Endodermal cell (in vitro differentiated cells): ENCODE data around the gene C14orf119. TPM values are rescaled to one million over a fixed set of nuclear protein-coding genes. Genes with fewer than 3 reads are reported as not detected.

Experiments
- DNase-seq: peaks from one replicate; pipeline ENCODE4 v3.0.0-alpha.2; 2017
- H3K27ac ChIP-seq: 2 replicates; pipeline ENCODE4 v1.5.1; 2013; ENCODE audit warnings: mild to moderate bottlenecking, low read depth, low read length, moderate library complexity
- H3K27me3 ChIP-seq: 2 replicates; pipeline ENCODE4 v1.6.1; 2013; ENCODE audit warnings: mild to moderate bottlenecking, low read length, moderate library complexity; ENCODE audit not compliant: insufficient read depth, control insufficient read depth, poor library complexity, severe bottlenecking
- H3K36me3 ChIP-seq: 2 replicates; pipeline ENCODE4 v1.7.0; 2013; ENCODE audit warnings: mild to moderate bottlenecking, low read length, moderate library complexity; ENCODE audit not compliant: control insufficient read depth, insufficient read depth
- H3K4me1 ChIP-seq: one replicate; pipeline ENCODE4 v1.7.0; 2013; ENCODE audit warnings: low read length; ENCODE audit not compliant: control insufficient read depth, insufficient read depth
- H3K4me3 ChIP-seq: 2 replicates; pipeline ENCODE4 v1.5.1; 2013; ENCODE audit warnings: mild to moderate bottlenecking, low read length, moderate library complexity
- H3K9ac ChIP-seq: 2 replicates; pipeline ENCODE4 v1.6.1; 2013; ENCODE audit warnings: mild to moderate bottlenecking, low read length, moderate library complexity; ENCODE audit not compliant: poor library complexity, severe bottlenecking; ENCODE audit errors: extremely low read depth
- H3K9me3 ChIP-seq: 2 replicates; pipeline ENCODE4 v1.6.1; 2013; ENCODE audit warnings: mild to moderate bottlenecking, low read length, moderate library complexity; ENCODE audit not compliant: control insufficient read depth
- H3K27ac Mint-ChIP-seq: 2 replicates; pipeline ENCODE4 v1.8.0; 2020; ENCODE audit warnings: mixed read lengths
- H3K27me3 Mint-ChIP-seq: 2 replicates; pipeline ENCODE4 v1.8.0; 2021; ENCODE audit warnings: mild to moderate bottlenecking, mixed read lengths; ENCODE audit not compliant: insufficient read depth
- H3K36me3 Mint-ChIP-seq: 2 replicates; pipeline ENCODE4 v1.8.0; 2020; ENCODE audit warnings: low read depth, mixed read lengths
- H3K4me1 Mint-ChIP-seq: 2 replicates; pipeline ENCODE4 v1.8.0; 2020; ENCODE audit warnings: mixed read lengths
- H3K4me3 Mint-ChIP-seq: 2 replicates; pipeline ENCODE4 v1.8.0; 2020; ENCODE audit warnings: mild to moderate bottlenecking, moderate library complexity, mixed read lengths
- H3K9me3 Mint-ChIP-seq: 2 replicates; pipeline ENCODE4 v1.8.0; 2020; ENCODE audit warnings: mild to moderate bottlenecking, mixed read lengths
- WGBS, 2 experiments: methylation state at CpG; one replicate each; pipeline versions ENCODE4 v1.1.5 to v1.1.7; 2013; ENCODE audit warnings: missing lambda C conversion rate in 2 of 2, mixed read lengths in 1 of 2; ENCODE audit not compliant: insufficient coverage in 1 of 2, insufficient read length in 1 of 2; 5-methylcytosine and 5-hydroxymethylcytosine counted together
- total RNA-seq, 2 donors: library from RNA; stranded (reverse); fragmentation: NEBNext Ultra II Directional in 1 of 2; extraction: Animal tissue kit (Norgen Biotek cat#: 25700) in 1 of 2; gene quantifications; 2 replicates in 1 of 2; 3 replicates in 1 of 2; pipeline ENCODE4 v1.2.1, GENCODE V29; 2021
- TF ChIP-seq, protein P1 (sequence below): fragments of 200-600 bp; sonication (generic); conservative IDR thresholded peaks from 2 replicates; pipeline ENCODE4 v1.5.0; 2021; ENCODE audit warnings: antibody characterized with exemption, mild to moderate bottlenecking

Gene C14orf119
- total RNA-seq, 2 donors from 2014 or later, result 76.7 to 82.9 TPM

DNA sequence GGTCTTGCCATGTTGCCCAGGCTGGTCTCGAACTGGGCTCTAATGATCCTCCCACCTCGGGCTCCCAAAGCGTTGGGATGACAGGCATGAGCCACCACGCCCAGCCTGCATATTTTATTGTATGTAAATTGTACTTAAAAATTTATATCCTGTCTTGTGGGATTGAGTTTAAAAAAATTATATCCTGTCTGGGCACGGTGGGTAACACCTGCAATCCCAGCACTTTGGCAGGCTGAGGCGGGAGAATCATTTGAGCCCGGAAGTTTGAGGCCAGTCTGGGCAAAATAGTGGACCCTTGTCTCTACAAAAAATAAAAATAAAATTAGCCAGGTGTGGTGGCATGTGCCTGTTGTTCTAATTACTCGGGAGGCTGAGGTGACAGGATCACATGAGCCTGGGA, 37.7 kb downstream of the C14orf119 start:
- no peak for DNase-seq
- Histone ChIP-seq H3K36me3 (no peaks in the 10 kb centered on the region), H3K27me3 (no peaks in the 10 kb centered on the region), H3K4me1 (no peaks in the 10 kb centered on the region), H3K27ac (no peak overlapping the region), H3K9ac (no peak overlapping the region), H3K4me3 (no peak overlapping the region), H3K9me3 (no peaks in the 10 kb centered on the region)
- Mint-ChIP-seq H3K27ac (no peak overlapping the region), H3K4me3 (no peak overlapping the region), H3K4me1 (no peaks in the 10 kb centered on the region), H3K9me3 (no peaks in the 10 kb centered on the region), H3K27me3 (no peaks in the 10 kb centered on the region), H3K36me3 (peaks cover 8% of the 10 kb centered on the region)
- TF ChIP-seq, protein P1, sequence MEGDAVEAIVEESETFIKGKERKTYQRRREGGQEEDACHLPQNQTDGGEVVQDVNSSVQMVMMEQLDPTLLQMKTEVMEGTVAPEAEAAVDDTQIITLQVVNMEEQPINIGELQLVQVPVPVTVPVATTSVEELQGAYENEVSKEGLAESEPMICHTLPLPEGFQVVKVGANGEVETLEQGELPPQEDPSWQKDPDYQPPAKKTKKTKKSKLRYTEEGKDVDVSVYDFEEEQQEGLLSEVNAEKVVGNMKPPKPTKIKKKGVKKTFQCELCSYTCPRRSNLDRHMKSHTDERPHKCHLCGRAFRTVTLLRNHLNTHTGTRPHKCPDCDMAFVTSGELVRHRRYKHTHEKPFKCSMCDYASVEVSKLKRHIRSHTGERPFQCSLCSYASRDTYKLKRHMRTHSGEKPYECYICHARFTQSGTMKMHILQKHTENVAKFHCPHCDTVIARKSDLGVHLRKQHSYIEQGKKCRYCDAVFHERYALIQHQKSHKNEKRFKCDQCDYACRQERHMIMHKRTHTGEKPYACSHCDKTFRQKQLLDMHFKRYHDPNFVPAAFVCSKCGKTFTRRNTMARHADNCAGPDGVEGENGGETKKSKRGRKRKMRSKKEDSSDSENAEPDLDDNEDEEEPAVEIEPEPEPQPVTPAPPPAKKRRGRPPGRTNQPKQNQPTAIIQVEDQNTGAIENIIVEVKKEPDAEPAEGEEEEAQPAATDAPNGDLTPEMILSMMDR, result no peak
- WGBS, 2 experiments, result 94 to 100% methylated on average over 3 to 8 of the region's 8 CpGs

DNA sequence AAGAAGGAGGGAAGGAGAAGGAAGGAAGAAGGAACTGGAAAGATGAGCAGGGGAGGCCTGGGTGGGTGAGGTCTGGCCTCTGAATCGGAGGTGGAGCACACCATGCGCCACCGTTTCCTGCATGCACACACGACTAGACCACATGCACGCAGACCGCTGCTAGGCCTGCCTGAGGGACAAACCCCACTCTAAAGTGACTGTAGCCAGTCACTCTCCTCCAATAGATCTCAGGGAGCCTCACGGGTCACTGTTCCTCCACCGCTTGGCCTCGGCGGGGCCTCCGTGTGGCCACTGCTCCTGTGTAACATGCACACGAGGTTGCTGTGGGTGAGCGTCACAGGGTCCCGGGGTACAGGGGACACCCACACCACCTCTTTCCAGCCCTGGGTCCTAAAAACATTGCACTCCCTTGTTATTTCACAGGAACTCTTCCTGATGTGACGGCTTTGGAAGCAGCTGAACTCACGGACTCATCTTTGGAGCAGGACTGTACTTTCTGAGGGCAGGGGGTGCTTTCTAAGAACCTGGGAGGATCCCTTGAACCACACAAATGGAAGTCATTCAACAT, 41.3 kb downstream of the C14orf119 start:
- no peak for DNase-seq
- TF ChIP-seq, protein P1, result no peak
- Mint-ChIP-seq H3K36me3 (peaks cover 8% of the 10 kb centered on the region), H3K27ac (no peak overlapping the region), H3K27me3 (no peaks in the 10 kb centered on the region), H3K9me3 (no peaks in the 10 kb centered on the region), H3K4me1 (peaks cover 9% of the 10 kb centered on the region), H3K4me3 (no peak overlapping the region)
- H3K9me3 ChIP-seq, result no peaks in the 10 kb centered on the region
- H3K36me3 ChIP-seq, result no peaks in the 10 kb centered on the region
- no peak overlapping the region for H3K27ac ChIP-seq
- 91 to 93% methylated on average over 13 to 16 of the region's 16 CpGs for WGBS, 2 experiments
- peaks cover 4% of the 10 kb centered on the region for H3K4me1 ChIP-seq
- no peak overlapping the region for H3K4me3 ChIP-seq
- H3K9ac ChIP-seq, result no peak overlapping the region
- no peaks in the 10 kb centered on the region for H3K27me3 ChIP-seq

DNA sequence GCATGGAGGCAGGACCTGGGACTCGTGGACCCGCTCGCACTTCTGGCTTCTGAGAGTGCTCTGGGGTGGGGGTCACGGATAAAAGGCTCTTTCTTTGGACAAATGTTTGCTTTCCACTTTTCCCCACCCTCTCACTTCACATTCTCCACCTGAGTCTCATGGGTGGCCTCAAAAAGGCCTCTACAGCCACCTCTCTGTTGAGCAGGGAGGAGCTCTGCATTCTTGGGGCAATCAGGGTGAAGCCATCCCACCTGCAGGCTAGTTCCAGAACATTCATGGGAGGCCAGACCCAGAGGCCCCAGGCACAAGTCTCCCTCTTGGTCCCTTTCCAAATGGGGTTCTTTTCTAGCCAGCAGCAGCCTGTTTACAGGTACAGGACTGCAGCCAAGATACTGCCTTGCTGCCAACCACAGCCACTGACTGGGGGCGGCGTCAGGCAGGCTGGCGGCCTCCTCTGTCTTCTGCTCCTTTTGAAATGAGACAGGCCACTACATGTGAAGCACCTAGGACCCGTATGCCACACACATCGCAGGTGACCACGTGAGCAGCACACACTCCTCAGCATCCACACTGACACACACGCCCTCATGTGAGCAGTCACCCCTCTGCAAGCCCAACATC, 42.0 kb downstream of the C14orf119 start:
- DNase-seq, result no peak
- Mint-ChIP-seq H3K4me3 (no peak overlapping the region), H3K36me3 (peaks cover 8% of the 10 kb centered on the region), H3K4me1 (peaks cover 9% of the 10 kb centered on the region), H3K27ac (no peak overlapping the region), H3K27me3 (no peaks in the 10 kb centered on the region), H3K9me3 (no peaks in the 10 kb centered on the region)
- Histone ChIP-seq H3K4me1 (peaks cover 4% of the 10 kb centered on the region), H3K4me3 (no peak overlapping the region), H3K9me3 (no peaks in the 10 kb centered on the region), H3K36me3 (no peaks in the 10 kb centered on the region), H3K27me3 (no peaks in the 10 kb centered on the region), H3K9ac (no peak overlapping the region), H3K27ac (no peak overlapping the region)
- WGBS, 2 experiments, result 92 to 93% methylated on average over 5 to 11 of the region's 11 CpGs
- TF ChIP-seq, protein P1, result no peak
